Activated CD8-positive, alpha-beta memory T cell treated with anti-CD3 and anti-CD28 coated beads, Interleukin-2, amount 10 ng/mL, durations not matched to agents 7 days and 5 days (primary cell): ENCODE results near the gene TMTC1. TPM values are rescaled to one million over a fixed set of nuclear protein-coding genes. Genes with fewer than 3 reads are reported as not detected.

Source experiments
- ATAC-seq: fragments of 150-1000 bp; cut with Tn5 transposase; one replicate; pipeline ENCODE4 v1.10.0; 2021; ENCODE audit warnings: moderate library complexity
- CTCF ChIA-PET: fragments of 350-600 bp; sonication (Branson Sonifier 250); formaldehyde crosslinking; loops from one replicate; lab custom pipeline; 2021; ENCODE audit warnings: antibody characterized with exemption; lab: Charles Lee
- DNase-seq: peaks from one replicate; pipeline ENCODE4 v3.0.0-alpha.2; 2020
- H3K27ac Mint-ChIP-seq: one replicate; pipeline ENCODE4 v1.8.0; 2021; ENCODE audit warnings: mild to moderate bottlenecking, mixed read lengths
- H3K27me3 Mint-ChIP-seq: one replicate; pipeline ENCODE4 v1.8.0; 2021; ENCODE audit warnings: mixed read lengths
- H3K36me3 Mint-ChIP-seq: one replicate; pipeline ENCODE4 v1.8.0; 2021; ENCODE audit warnings: mild to moderate bottlenecking, mixed read lengths
- H3K4me1 Mint-ChIP-seq: one replicate; pipeline ENCODE4 v1.8.0; 2021; ENCODE audit warnings: mixed read lengths
- H3K4me3 Mint-ChIP-seq: one replicate; pipeline ENCODE4 v1.8.0; 2021; ENCODE audit warnings: mild to moderate bottlenecking, moderate library complexity, mixed read lengths
- H3K9me3 Mint-ChIP-seq: one replicate; pipeline ENCODE4 v1.8.0; 2022; ENCODE audit warnings: low read depth, mixed read lengths
- total RNA-seq, 2 experiments: library from RNA; stranded (reverse); gene quantifications; one replicate each; pipeline ENCODE4 v1.2.3, GENCODE V29; 2021

The TMTC1 gene
- total RNA-seq, 2 experiments from 2014 or later, result 0.07 to 0.09 TPM

DNA sequence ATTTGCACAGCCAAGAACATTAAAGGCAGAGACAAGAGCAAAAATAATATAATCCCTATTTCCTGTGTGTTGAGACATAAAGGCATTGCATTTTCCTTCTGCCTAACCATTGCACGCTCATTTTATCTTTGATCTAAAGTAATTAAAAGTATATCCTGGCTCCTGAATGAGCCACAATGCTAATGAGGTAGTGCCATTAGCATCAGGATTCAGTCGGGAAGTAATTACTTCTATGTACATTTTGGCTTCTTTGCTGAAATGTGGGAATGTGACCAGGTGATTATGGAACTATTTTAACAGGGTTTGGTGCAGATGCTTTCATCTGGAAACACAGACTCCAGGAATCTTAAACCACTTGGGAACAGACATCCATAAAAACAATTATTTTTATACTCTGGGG, 77.4 kb downstream of the TMTC1 start:
- no peaks in the 10 kb centered on the region for H3K4me1 Mint-ChIP-seq
- no peak for DNase-seq
- H3K27ac Mint-ChIP-seq, result no peak overlapping the region
- H3K27me3 Mint-ChIP-seq, result no peaks in the 10 kb centered on the region
- CTCF ChIA-PET, result no interaction called here
- H3K9me3 Mint-ChIP-seq, result no peaks in the 10 kb centered on the region
- no peak for ATAC-seq
- H3K4me3 Mint-ChIP-seq, result no peak overlapping the region
- H3K36me3 Mint-ChIP-seq, result no peaks in the 10 kb centered on the region

GRCh38 chr12:29703528-29703927, 80.2 kb downstream of the TMTC1 start:
- Mint-ChIP-seq H3K27ac (no peak overlapping the region), H3K27me3 (no peaks in the 10 kb centered on the region), H3K9me3 (no peaks in the 10 kb centered on the region), H3K4me1 (no peaks in the 10 kb centered on the region), H3K36me3 (no peaks in the 10 kb centered on the region), H3K4me3 (no peak overlapping the region)
- DNase-seq, result no peak
- CTCF ChIA-PET, result interaction anchor here (0.6 kb wide), 1 partner anchor 871 kb away, joined by 3 read pairs; no protein-coding TSS in a partner anchor
- no peak for ATAC-seq

DNA sequence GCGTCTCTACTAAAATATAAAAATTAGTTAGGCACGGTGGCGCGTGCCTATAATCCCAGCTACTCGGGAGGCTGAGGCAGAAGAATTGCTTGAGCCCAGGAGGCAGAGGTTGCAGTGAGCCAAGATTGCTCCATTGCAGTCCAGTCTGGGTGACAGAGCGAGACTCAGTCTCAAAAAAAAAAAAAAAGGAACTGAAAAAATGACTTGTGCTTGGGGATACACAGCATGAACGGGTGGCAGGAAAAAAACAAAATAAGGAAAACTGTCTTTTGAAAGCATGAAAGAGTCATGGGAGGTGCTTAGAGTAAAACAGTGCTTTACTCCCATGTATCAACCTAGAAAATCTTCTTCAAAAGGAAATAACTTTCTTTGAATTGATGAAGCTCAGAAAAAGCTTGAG, 80.8 kb downstream of the TMTC1 start:
- DNase-seq (no peak), ATAC-seq (no peak)
- Mint-ChIP-seq H3K27ac (no peak overlapping the region), H3K4me3 (no peak overlapping the region), H3K27me3 (no peaks in the 10 kb centered on the region), H3K36me3 (no peaks in the 10 kb centered on the region), H3K4me1 (no peaks in the 10 kb centered on the region), H3K9me3 (no peaks in the 10 kb centered on the region)
- CTCF ChIA-PET, result no interaction called here

GRCh38 chr12:29702222-29702621, 81.5 kb downstream of the TMTC1 start:
- no peak for ATAC-seq
- Mint-ChIP-seq H3K9me3 (no peaks in the 10 kb centered on the region), H3K36me3 (no peaks in the 10 kb centered on the region)

DNA sequence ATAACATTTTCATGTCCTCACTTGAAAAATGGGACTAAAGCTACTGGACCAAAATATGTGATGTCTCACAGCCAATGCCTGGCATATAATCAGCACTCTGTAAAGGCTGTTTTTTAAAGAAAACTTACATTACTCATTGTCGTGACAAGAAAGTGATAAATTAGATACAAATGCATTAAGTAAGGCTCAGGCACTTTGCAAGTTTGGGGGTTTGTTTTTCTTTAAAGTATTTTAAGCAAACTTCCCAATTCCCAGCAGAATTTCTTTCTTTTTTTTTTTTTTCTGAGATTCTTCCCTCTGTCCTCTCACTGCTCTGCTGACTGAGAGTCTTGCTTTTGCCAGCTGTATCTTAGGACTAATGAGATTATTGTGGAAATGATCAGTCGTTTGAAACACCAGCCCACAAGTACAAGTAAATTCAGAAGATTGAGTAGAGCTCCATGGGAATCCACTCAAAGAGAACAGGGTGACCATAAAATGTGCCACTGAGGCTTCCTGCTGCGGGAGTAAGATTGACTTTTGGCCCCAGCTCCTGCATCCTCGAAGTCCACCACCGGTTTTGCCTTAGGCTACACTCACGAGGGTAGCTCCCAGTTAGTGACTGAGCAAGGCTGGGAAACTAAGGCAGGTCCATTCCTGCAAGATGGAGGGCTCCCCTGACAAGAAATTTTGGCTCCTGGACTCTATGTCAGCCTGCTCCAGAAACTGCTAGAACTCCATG, 82.8 kb downstream of the TMTC1 start:
- no peak for DNase-seq
- Mint-ChIP-seq H3K4me3 (no peak overlapping the region), H3K4me1 (no peaks in the 10 kb centered on the region), H3K27me3 (no peaks in the 10 kb centered on the region), H3K36me3 (no peaks in the 10 kb centered on the region), H3K9me3 (no peaks in the 10 kb centered on the region), H3K27ac (no peak overlapping the region)
- ATAC-seq, result no peak
- CTCF ChIA-PET, result no interaction called here

More at GRCh38 chr12:29702222-29702621, 81.5 kb downstream of the TMTC1 start:
- Mint-ChIP-seq H3K27ac (no peak overlapping the region), H3K27me3 (no peaks in the 10 kb centered on the region), H3K4me3 (no peak overlapping the region), H3K4me1 (no peaks in the 10 kb centered on the region)
- DNase-seq, result no peak
- CTCF ChIA-PET, result no interaction called here

DNA sequence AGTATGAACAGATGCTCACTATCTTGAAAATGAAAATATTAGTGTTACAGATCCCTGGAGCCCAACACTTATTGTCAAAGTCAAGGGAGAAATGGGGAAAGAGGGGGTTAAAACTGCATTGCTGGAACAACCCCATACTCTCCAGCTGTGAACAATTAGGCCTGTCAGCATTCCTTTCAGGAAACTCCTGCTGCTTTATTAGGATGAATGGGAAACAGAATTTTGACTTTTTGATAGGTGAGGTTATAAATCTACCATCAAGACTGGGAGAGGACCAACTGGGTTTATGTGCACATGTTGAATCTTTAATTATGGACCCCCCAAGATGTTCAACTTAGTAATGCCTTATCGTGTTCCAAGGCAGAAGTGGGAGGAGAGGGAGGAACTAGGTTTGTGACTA, 85.0 kb downstream of the TMTC1 start:
- Mint-ChIP-seq H3K27me3 (no peaks in the 10 kb centered on the region), H3K4me3 (no peak overlapping the region), H3K4me1 (no peaks in the 10 kb centered on the region), H3K9me3 (no peaks in the 10 kb centered on the region), H3K36me3 (no peaks in the 10 kb centered on the region), H3K27ac (no peak overlapping the region)
- CTCF ChIA-PET, result no interaction called here
- ATAC-seq (no peak), DNase-seq (no peak)

DNA sequence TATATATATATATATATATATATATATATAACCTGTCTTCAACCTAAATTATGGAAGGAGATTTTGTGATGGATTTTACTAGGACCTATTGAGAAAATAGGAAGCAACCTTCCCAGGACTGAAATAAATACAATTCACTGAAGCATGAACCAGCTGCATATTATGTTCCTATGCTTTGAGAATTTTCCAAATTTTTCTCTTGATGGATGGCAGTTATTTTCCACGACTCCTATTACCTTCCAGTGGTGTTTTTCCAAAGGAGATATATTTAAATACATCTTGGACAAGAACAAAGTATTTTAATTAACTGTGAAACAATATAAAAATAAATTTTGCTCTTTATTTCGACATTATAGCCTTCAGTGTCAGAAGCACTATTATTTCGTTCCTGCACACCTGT, 87.9 kb downstream of the TMTC1 start:
- CTCF ChIA-PET, result no interaction called here
- no peak overlapping the region for H3K27ac Mint-ChIP-seq
- H3K36me3 Mint-ChIP-seq, result no peaks in the 10 kb centered on the region

DNA sequence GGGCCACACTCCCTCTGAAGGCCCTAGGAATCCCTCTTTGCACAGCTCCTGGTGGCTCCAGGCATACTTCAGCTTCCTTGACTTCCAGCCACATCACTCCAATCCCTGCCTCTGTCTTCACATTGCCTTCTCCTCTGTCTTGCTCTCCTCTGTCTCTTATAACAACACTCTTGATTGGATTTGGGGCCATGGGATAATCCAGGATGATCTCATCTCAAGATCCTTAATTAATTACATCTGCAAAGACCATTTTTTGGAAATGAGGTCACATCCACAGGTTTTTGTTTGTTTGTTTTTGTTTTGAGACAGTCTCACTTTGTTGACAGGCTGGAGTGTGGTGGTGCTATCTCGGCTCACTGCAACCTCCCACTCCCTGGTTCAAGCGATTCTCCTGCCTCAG, 88.7 kb downstream of the TMTC1 start:
- H3K9me3 Mint-ChIP-seq, result no peaks in the 10 kb centered on the region
- H3K27ac Mint-ChIP-seq, result no peak overlapping the region
- ATAC-seq (no peak), DNase-seq (no peak)
- peaks cover 3% of the 10 kb centered on the region for H3K27me3 Mint-ChIP-seq
- H3K36me3 Mint-ChIP-seq, result no peaks in the 10 kb centered on the region
- H3K4me3 Mint-ChIP-seq, result no peak overlapping the region
- CTCF ChIA-PET, result no interaction called here
- peaks cover 2% of the 10 kb centered on the region for H3K4me1 Mint-ChIP-seq

More for the DNA sequence above, 87.9 kb downstream of the TMTC1 start:
- no peaks in the 10 kb centered on the region for H3K9me3 Mint-ChIP-seq
- DNase-seq (no peak), ATAC-seq (no peak)
- H3K4me1 Mint-ChIP-seq, result peaks cover 2% of the 10 kb centered on the region
- H3K4me3 Mint-ChIP-seq, result no peak overlapping the region
- peaks cover 3% of the 10 kb centered on the region for H3K27me3 Mint-ChIP-seq

DNA sequence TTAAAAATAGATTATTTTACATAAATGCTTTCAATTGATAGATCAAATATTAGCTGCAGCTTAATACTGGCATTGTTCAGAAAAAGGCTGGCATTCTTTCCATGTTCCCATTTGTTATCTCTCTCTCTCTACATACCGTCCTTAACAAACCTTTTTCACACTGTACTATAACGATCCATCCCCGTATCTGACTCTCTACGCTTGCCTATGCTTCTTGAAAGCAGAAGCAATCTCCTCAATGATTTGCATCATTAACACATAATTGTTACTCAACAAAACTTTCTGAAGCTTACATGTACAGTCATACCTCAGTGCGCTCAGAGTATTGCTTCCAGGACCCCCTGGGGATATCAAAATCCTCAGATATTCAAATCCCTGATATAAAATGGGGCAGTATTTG, 89.7 kb downstream of the TMTC1 start:
- DNase-seq, result no peak
- Mint-ChIP-seq H3K36me3 (no peaks in the 10 kb centered on the region), H3K4me3 (no peak overlapping the region), H3K27me3 (peaks cover 3% of the 10 kb centered on the region), H3K4me1 (peaks cover 2% of the 10 kb centered on the region), H3K27ac (no peak overlapping the region), H3K9me3 (no peaks in the 10 kb centered on the region)
- CTCF ChIA-PET, result no interaction called here
- ATAC-seq, result no peak

DNA sequence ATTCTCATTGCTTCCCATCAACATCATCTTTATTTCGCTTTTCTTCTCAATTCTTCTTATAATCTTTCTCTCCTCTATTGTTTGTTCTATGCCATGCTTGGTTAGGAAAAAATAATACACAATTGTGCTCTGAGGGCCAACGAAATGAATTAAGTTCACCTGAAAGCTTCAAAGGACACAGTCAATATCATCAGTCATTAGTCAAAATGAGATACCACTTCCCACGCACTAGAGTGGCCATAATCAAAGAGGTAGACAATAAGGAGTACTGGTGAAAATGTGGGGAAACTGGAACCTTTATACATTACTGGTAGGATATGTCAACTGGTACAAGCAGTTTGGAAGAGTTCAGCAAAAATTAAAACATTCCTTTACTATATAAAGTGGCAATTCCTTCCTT, 91.5 kb downstream of the TMTC1 start:
- CTCF ChIA-PET, result interaction anchor here (0.7 kb wide), 1 partner anchor 1136 kb away, joined by 3 read pairs; no protein-coding TSS in a partner anchor
- Mint-ChIP-seq H3K27ac (no peak overlapping the region), H3K9me3 (no peaks in the 10 kb centered on the region), H3K36me3 (no peaks in the 10 kb centered on the region), H3K4me3 (no peak overlapping the region), H3K27me3 (peaks cover 3% of the 10 kb centered on the region), H3K4me1 (peaks cover 2% of the 10 kb centered on the region)
- DNase-seq (no peak), ATAC-seq (no peak)

DNA sequence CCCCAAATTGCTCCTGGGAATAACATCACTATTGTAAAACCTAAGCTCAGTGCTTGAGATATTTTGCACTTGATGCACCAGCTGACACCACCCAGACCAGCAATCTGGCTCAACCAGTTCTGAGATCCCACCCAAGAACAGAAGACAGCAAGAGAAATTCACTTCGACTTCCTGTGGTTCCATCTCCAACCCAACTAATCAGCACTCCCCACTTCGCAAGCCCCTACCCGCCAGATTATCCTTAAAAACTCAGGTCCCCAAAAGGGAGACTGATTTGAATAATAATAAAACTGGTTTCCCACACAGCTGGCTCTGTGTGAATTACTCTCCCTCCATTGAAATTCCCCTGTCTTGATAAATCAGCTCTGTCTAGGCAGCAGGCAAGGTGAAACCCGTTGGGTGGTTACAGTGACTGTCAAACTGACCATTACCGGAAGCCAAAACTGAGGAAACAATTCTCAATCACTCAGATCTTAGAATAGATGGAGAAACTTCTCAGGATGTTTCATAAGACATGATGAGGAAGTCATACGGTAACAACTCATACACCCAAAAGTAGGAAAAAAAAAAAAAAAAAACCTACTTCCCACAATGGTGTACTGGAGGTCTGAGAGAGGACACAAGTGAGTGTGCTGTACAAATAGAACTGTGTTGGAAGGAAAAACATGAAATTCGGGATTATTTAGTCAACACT, 92.4 kb downstream of the TMTC1 start:
- H3K27ac Mint-ChIP-seq, result no peak overlapping the region
- ATAC-seq, result no peak
- H3K27me3 Mint-ChIP-seq, result peaks cover 3% of the 10 kb centered on the region

DNA sequence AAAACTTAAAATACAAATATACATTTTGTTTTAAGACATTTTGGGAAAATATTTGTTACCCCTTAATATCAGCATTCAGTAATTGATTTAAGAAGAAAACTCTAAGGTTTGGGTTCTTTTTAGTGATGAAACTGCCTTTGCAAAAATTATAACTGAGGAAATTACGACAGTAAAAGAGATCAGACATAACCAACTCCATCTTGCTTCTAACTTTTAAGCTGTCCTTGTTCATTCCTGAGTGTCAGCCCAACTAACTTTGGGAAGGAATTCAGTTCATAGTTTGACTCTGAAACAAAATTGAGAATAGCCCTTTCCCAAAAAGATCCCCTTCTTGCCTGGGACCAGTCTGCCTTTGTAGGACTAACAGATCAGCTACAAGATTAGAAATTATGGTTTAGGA, 93.0 kb downstream of the TMTC1 start:
- Mint-ChIP-seq H3K27ac (no peak overlapping the region), H3K4me1 (peaks cover 2% of the 10 kb centered on the region), H3K4me3 (no peak overlapping the region), H3K27me3 (peaks cover 3% of the 10 kb centered on the region), H3K9me3 (no peaks in the 10 kb centered on the region), H3K36me3 (no peaks in the 10 kb centered on the region)
- CTCF ChIA-PET, result no interaction called here
- ATAC-seq (no peak), DNase-seq (no peak)

More for the DNA sequence above, 92.4 kb downstream of the TMTC1 start:
- Mint-ChIP-seq H3K36me3 (no peaks in the 10 kb centered on the region), H3K4me1 (peaks cover 2% of the 10 kb centered on the region), H3K9me3 (no peaks in the 10 kb centered on the region), H3K4me3 (no peak overlapping the region)
- CTCF ChIA-PET, result interaction anchor here (0.7 kb wide), 1 partner anchor 1137 kb away, joined by 3 read pairs; no protein-coding TSS in a partner anchor
- DNase-seq, result no peak

DNA sequence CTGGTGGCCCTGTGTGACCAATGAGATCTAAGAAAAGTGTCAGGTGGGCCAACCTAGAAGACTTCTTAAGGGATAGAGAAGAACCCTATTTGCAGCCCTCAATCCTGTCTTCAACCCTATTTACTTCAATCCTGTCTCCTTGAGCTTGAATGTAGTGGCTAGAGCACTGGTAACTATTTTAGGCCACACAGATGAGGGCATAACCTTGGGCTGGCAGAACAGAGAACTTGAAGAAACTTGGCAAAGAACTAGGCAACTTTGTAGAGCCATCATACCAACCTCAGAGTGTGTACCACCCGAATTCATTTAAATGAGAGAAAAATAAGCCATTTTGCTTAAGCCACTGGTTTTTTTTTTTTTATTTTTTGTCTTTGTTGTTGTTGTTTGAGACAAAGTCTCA, 94.8 kb downstream of the TMTC1 start:
- no peaks in the 10 kb centered on the region for H3K36me3 Mint-ChIP-seq
- H3K27ac Mint-ChIP-seq, result no peak overlapping the region
- peaks cover 3% of the 10 kb centered on the region for H3K27me3 Mint-ChIP-seq
- DNase-seq (no peak), ATAC-seq (no peak)
- no peaks in the 10 kb centered on the region for H3K9me3 Mint-ChIP-seq
- peaks cover 2% of the 10 kb centered on the region for H3K4me1 Mint-ChIP-seq
- H3K4me3 Mint-ChIP-seq, result no peak overlapping the region
- CTCF ChIA-PET, result no interaction called here

DNA sequence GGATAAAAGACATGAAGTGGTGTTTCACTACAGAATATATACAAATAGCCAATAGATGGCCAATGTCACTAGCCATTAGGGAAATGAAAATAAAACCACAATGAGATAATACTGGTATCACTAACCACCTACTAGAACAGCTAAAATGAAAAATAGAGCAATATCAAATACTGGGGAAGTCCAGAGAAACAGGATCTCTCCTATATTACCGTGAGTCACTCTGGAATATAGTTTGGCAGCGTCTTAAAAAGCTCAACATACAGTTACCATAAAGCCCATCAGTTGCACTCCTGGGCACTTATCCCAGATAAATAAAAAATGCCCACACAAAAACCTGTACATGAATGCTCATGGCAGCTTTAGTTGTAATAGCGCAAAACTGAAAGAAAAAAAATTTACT, 101.7 kb downstream of the TMTC1 start:
- H3K27ac Mint-ChIP-seq, result no peak overlapping the region
- no peaks in the 10 kb centered on the region for H3K9me3 Mint-ChIP-seq
- H3K27me3 Mint-ChIP-seq, result peaks cover 5% of the 10 kb centered on the region
- H3K4me1 Mint-ChIP-seq, result no peaks in the 10 kb centered on the region
- ATAC-seq, result no peak
- no peak overlapping the region for H3K4me3 Mint-ChIP-seq
- DNase-seq, result no peak
- H3K36me3 Mint-ChIP-seq, result no peaks in the 10 kb centered on the region
- CTCF ChIA-PET, result no interaction called here
